GM21390 (cell line): ENCODE measurements around the gene GJB2.

Experiments used
- ATAC-seq: cut with Tn5 transposase; IDR thresholded peaks from one replicate; pipeline ENCODE4 v1.9.1; 2021; ENCODE audit not compliant: unreplicated experiment

Gene GJB2

GRCh38 chr13:20193162-20193906, 596 bp upstream of the GJB2 start:
- ATAC-seq: no peak

GRCh38 chr13:20192158-20192835, 441 bp downstream of the GJB2 start:
- ATAC-seq: no peak

GRCh38 chr13:20191311-20192157, 1.2 kb downstream of the GJB2 start:
- ATAC-seq: no peak

- no peak for ATAC-seq
Measured at GRCh38 chr13:20190481-20191310, 2.0 kb downstream of the GJB2 start.

GRCh38 chr13:20190076-20190475, 2.7 kb downstream of the GJB2 start:
- ATAC-seq: no peak

- ATAC-seq: no peak
Measured at GRCh38 chr13:20188667-20189553, 3.8 kb downstream of the GJB2 start.

- ATAC-seq: no peak
Measured at GRCh38 chr13:20186771-20187170, 6.0 kb downstream of the GJB2 start.

GRCh38 chr13:20185366-20186056, 7.2 kb downstream of the GJB2 start:
- ATAC-seq: no peak

GRCh38 chr13:20182231-20182846, 10.4 kb downstream of the GJB2 start:
- ATAC-seq: peak; percentile 85

GRCh38 chr13:20181188-20181587, 11.6 kb downstream of the GJB2 start:
- ATAC-seq: no peak

GRCh38 chr13:20178156-20178555, 14.6 kb downstream of the GJB2 start:
- no peak for ATAC-seq

GRCh38 chr13:20177049-20177831, 15.5 kb downstream of the GJB2 start:
- ATAC-seq: no peak

GRCh38 chr13:20175907-20176652, 16.7 kb downstream of the GJB2 start:
- no peak for ATAC-seq

- ATAC-seq: no peak
Measured at GRCh38 chr13:20175406-20175794, 17.3 kb downstream of the GJB2 start.

GRCh38 chr13:20174656-20175405, 17.9 kb downstream of the GJB2 start:
- peak; percentile 87 for ATAC-seq

GRCh38 chr13:20173116-20173746, 19.5 kb downstream of the GJB2 start:
- no peak for ATAC-seq
